HG03571 (cell line): Measurements from ENCODE around the gene EFHD1.
"Not testable (repeated sequence)": the region's sequence is repeated elsewhere in the genome, so short reads cannot be mapped to it uniquely, and the experiment has no call there.

Source experiments
- ATAC-seq: cut with Tn5 transposase; IDR thresholded peaks from one replicate; pipeline ENCODE4 v1.9.1; 2021; ENCODE audit not compliant: unreplicated experiment

EFHD1 gene

GRCh38 chr2:232647261-232647660 lies 13.9 kb downstream of the EFHD1 start:
- no peak for ATAC-seq

GRCh38 chr2:232649033-232649432 lies 15.6 kb downstream of the EFHD1 start:
- no peak for ATAC-seq

- no peak for ATAC-seq
Observed at GRCh38 chr2:232652505-232652851, 19.1 kb downstream of the EFHD1 start.

GRCh38 chr2:232653441-232653840 lies 20.0 kb downstream of the EFHD1 start:
- ATAC-seq = no peak

GRCh38 chr2:232655392-232655791 lies 22.0 kb downstream of the EFHD1 start:
- ATAC-seq = no peak

GRCh38 chr2:232658217-232658785 lies 24.9 kb downstream of the EFHD1 start:
- ATAC-seq = no peak

- no peak for ATAC-seq
Observed at GRCh38 chr2:232659359-232659758, 26.0 kb downstream of the EFHD1 start.

GRCh38 chr2:232662486-232663260 lies 29.3 kb downstream of the EFHD1 start:
- no peak for ATAC-seq

GRCh38 chr2:232666051-232666805 lies 32.8 kb downstream of the EFHD1 start:
- no peak for ATAC-seq

GRCh38 chr2:232667989-232668583 lies 34.7 kb downstream of the EFHD1 start:
- ATAC-seq = no peak

- no peak for ATAC-seq
Observed at GRCh38 chr2:232668805-232669444, 35.5 kb downstream of the EFHD1 start.

GRCh38 chr2:232672588-232672987 lies 39.2 kb downstream of the EFHD1 start:
- ATAC-seq = no peak

- ATAC-seq = no peak
Observed at GRCh38 chr2:232674491-232674890, 41.1 kb downstream of the EFHD1 start.

GRCh38 chr2:232675381-232675780 lies 42.0 kb downstream of the EFHD1 start:
- no peak for ATAC-seq

- no peak for ATAC-seq
Observed at GRCh38 chr2:232680006-232680405, 46.6 kb downstream of the EFHD1 start.

- ATAC-seq = no peak
Observed at GRCh38 chr2:232681527-232681926, 48.1 kb downstream of the EFHD1 start.

- no peak for ATAC-seq
Observed at GRCh38 chr2:232683368-232683767, 50.0 kb downstream of the EFHD1 start.

- not testable (repeated sequence) for ATAC-seq
Observed at GRCh38 chr2:232685391-232685790, 52.0 kb downstream of the EFHD1 start.

- ATAC-seq = no peak
Observed at GRCh38 chr2:232687382-232688160, 54.2 kb downstream of the EFHD1 start.

GRCh38 chr2:232688201-232688600 lies 54.8 kb downstream of the EFHD1 start:
- ATAC-seq = no peak
